Measurements from ENCODE around the gene SSR3.

SSR3 gene

DNA sequence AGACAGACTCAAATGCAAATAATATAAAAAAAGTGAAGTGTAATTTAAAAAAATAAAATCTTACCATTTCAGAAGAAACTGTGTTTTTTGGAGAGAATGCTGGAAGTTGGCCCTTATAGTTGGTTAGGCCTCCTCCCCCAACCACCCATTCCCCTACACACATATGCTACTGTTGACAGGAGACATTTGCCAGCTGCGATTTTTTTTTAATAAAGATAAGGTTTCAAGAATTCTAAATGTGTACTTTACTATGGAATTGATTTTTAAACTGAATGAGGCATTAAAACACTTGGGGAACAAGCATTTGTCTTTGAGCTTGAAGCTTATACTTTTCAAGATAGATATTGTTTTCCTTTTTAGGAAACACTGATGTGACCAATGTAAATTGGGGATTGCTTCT, 4.4 kb upstream of the SSR3 start:
- no peak overlapping the region for H3K4me3 Mint-ChIP-seq
- intact Hi-C loops (cut with micrococcal nuclease), result loop anchor here (10.0 kb wide), 1 partner anchor 255 kb away; no protein-coding TSS in a partner anchor
- peaks cover 18% of the 10 kb centered on the region for H3K4me1 Mint-ChIP-seq (ENCODE audit: low read depth)
- H3K27me3 Mint-ChIP-seq, result no peaks in the 10 kb centered on the region
- H3K9me3 Mint-ChIP-seq, result peaks cover 6% of the 10 kb centered on the region
- peaks cover 6% of the 10 kb centered on the region for H3K36me3 Mint-ChIP-seq (ENCODE audit: low read depth)
- no peak overlapping the region for H3K27ac Mint-ChIP-seq

DNA sequence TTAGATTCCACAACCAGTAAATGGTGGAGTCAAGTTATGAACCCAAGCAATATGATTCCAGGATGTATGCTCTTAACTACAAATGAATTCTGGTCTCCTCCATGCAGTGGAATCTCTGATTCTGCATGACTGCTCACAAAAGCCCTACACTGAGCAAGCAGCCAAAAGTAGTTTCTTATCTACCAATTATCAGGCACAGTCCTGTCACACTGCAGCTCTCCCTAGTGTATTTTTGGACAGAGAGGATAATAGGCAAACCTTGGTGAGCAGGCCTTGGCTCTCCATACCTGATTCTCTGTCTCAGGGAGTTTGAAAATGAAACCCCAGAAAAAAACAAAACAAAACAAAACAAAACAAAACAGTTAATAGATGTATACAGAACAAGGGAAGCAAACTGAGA, 3.5 kb upstream of the SSR3 start:
- H3K4me1 Mint-ChIP-seq (ENCODE audit: low read depth), result peaks cover 17% of the 10 kb centered on the region
- no peak overlapping the region for H3K4me3 Mint-ChIP-seq
- intact Hi-C loops (cut with micrococcal nuclease), result loop anchor here (10.0 kb wide), 1 partner anchor 256 kb away; no protein-coding TSS in a partner anchor
- peak overlapping the region; percentile 31 for H3K27ac Mint-ChIP-seq
- H3K9me3 Mint-ChIP-seq, result peaks cover 6% of the 10 kb centered on the region
- H3K27me3 Mint-ChIP-seq, result no peaks in the 10 kb centered on the region
- H3K36me3 Mint-ChIP-seq (ENCODE audit: low read depth), result peaks cover 7% of the 10 kb centered on the region

DNA sequence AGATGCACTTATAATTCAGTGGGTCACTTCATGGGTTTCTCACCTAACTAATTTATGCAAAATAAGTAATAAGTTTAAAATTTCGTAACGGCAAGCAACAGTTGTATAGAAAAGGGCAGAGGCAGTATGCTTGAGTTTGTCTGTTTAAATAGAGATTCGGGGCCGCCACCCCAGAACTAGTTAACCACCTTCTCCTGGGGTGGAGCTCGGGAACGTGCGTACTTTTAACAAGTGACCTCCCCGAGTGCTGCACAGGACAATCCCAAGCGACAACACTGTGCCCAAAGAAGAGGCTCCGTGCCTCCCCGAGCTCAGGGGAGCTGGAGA, 439 bp downstream of the SSR3 start:
- intact Hi-C loops (cut with micrococcal nuclease), result loop anchor here (2.0 to 10.0 kb wide), 5 partner anchors 33 to 583 kb away; no protein-coding TSS in a partner anchor
- Mint-ChIP-seq H3K4me3 (peak overlapping the region; percentile 96), H3K36me3 (ENCODE audit: low read depth) (peaks cover 44% of the 10 kb centered on the region), H3K9me3 (no peaks in the 10 kb centered on the region), H3K27me3 (no peaks in the 10 kb centered on the region), H3K4me1 (ENCODE audit: low read depth) (peaks cover 45% of the 10 kb centered on the region), H3K27ac (peak overlapping the region; percentile 97)

DNA sequence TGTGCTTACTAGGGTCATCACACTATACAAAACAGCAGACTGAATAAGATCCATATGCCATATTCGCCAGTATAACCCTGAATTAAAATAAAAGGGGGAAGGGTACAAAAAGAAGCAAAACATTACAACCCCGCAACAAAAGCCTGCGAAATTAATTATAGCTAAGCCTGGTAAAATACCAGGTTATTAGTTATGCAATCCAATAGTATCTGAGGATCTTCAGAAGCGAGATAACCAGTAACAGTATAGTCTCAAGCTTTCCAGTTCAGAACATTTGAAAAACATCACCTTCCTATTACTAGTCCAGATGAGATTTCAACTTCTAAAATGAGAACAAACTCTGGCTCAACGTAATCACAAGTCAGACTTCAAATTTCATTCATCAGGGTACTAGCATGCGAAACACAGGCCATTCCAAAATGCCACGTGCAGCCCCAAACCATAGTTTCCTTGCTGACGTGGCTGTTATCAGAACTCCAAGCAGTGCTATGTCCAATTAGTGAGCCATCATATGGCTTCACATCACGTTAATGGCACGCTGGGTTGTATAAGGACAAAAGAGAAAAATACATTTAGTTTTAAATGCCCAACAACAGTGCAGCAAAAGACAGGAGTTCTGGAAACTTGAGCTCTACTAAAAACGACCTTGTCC, 1.1 kb downstream of the SSR3 start:
- Mint-ChIP-seq H3K4me3 (peak overlapping the region; percentile 96), H3K4me1 (ENCODE audit: low read depth) (peaks cover 45% of the 10 kb centered on the region), H3K27ac (peak overlapping the region; percentile 97), H3K9me3 (no peaks in the 10 kb centered on the region), H3K36me3 (ENCODE audit: low read depth) (peaks cover 51% of the 10 kb centered on the region), H3K27me3 (no peaks in the 10 kb centered on the region)
- intact Hi-C loops (cut with micrococcal nuclease), result loop anchor here (2.0 to 10.0 kb wide), 5 partner anchors 33 to 583 kb away; no protein-coding TSS in a partner anchor

DNA sequence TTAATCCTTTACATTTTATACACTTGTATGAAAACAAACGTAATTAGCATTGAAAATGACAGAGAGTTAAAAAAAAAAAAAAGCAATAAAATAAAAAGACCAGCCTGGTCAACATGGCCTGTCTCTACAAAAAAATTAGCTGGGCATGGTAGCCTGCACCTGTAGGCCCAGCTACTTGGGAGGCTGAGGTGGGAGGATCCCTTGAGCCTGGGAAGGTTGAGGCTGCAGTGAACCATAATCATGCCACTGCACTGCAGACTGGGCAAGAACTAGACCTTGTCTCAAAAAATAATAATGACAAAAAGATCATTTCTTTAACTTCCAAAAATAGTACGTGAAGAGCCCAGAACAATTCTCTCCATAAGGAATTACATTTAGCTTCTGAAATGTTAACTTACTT, 1.9 kb downstream of the SSR3 start:
- no peaks in the 10 kb centered on the region for H3K27me3 Mint-ChIP-seq
- H3K27ac Mint-ChIP-seq, result no peak overlapping the region
- H3K4me1 Mint-ChIP-seq (ENCODE audit: low read depth), result peaks cover 45% of the 10 kb centered on the region
- H3K9me3 Mint-ChIP-seq, result no peaks in the 10 kb centered on the region
- H3K36me3 Mint-ChIP-seq (ENCODE audit: low read depth), result peaks cover 59% of the 10 kb centered on the region
- intact Hi-C loops (cut with micrococcal nuclease), result loop anchor here (5.0 to 10.0 kb wide), 3 partner anchors 34 to 584 kb away; no protein-coding TSS in a partner anchor
- H3K4me3 Mint-ChIP-seq, result peak overlapping the region; percentile 45

DNA sequence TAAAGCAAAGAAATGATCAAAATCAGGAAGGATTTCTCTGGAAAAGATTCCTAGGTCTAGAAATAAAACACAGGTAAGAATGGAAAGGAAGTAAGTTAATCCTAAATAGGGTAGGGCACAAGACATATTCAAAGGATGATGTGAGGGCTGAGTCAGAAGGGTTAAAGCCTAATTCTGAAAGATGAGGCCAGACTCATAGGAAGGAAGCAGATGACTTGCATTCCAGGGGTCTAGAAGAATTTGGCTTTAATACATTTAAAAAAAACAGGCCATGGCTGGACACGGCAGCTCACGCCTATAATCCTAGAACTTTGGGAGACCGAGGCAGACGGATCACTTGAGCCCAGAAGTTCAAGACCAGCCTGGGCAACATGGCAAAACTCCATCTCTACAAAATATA, 3.2 kb downstream of the SSR3 start:
- Mint-ChIP-seq H3K36me3 (ENCODE audit: low read depth) (peaks cover 72% of the 10 kb centered on the region), H3K4me3 (peak overlapping the region; percentile 20), H3K27ac (peak overlapping the region; percentile 64), H3K4me1 (ENCODE audit: low read depth) (peaks cover 50% of the 10 kb centered on the region), H3K9me3 (no peaks in the 10 kb centered on the region), H3K27me3 (no peaks in the 10 kb centered on the region)
- intact Hi-C loops (cut with micrococcal nuclease), result loop anchor here (5.0 to 10.0 kb wide), 3 partner anchors 36 to 586 kb away; no protein-coding TSS in a partner anchor

DNA sequence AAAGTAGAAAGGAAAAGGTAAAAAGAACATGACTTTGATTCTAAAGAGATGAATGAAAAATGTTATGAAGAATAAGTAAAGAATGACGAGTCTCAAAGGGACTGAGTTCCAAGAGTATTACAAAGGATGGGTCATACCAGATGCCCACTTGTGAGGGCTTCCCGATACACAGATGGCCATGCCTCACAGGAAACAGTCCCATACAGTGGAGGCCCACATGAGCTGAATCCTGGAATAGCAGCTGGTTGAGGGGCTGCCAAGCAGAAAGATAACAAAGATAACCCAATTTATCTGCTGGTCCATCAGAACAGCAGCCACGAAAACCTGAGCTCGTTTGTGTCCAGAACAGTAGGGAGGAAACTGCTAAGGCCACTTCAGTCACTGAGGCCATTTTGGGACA, 3.7 kb downstream of the SSR3 start:
- Mint-ChIP-seq H3K36me3 (ENCODE audit: low read depth) (peaks cover 76% of the 10 kb centered on the region), H3K4me1 (ENCODE audit: low read depth) (peaks cover 54% of the 10 kb centered on the region), H3K27me3 (no peaks in the 10 kb centered on the region), H3K27ac (peak overlapping the region; percentile 64), H3K9me3 (no peaks in the 10 kb centered on the region), H3K4me3 (no peak overlapping the region)
- intact Hi-C loops (cut with micrococcal nuclease), result loop anchor here (5.0 to 10.0 kb wide), 3 partner anchors 36 to 586 kb away; no protein-coding TSS in a partner anchor

DNA sequence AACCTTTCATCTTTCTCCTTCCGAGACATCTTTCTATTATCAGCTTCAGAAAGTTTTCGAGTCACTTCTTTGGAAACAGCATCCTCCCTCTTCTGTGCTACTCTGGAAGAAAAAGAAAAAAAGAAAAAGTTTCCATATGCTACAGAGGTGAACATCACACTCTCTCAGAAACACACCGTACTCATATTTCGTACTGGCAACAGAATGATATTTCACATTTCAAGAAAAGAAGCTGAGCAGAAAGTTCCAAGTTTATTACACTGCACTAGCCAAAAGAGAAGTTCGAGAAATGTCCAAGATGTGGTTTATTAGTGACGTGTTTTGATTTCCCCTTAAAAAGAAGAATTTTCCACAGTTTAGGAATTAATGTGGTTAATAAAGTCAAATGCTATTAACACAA, 6.0 kb downstream of the SSR3 start:
- Mint-ChIP-seq H3K4me1 (ENCODE audit: low read depth) (peaks cover 46% of the 10 kb centered on the region), H3K27ac (no peak overlapping the region), H3K4me3 (no peak overlapping the region), H3K9me3 (no peaks in the 10 kb centered on the region), H3K27me3 (no peaks in the 10 kb centered on the region), H3K36me3 (ENCODE audit: low read depth) (peaks cover 93% of the 10 kb centered on the region)
- intact Hi-C loops (cut with micrococcal nuclease), result no loop called here

DNA sequence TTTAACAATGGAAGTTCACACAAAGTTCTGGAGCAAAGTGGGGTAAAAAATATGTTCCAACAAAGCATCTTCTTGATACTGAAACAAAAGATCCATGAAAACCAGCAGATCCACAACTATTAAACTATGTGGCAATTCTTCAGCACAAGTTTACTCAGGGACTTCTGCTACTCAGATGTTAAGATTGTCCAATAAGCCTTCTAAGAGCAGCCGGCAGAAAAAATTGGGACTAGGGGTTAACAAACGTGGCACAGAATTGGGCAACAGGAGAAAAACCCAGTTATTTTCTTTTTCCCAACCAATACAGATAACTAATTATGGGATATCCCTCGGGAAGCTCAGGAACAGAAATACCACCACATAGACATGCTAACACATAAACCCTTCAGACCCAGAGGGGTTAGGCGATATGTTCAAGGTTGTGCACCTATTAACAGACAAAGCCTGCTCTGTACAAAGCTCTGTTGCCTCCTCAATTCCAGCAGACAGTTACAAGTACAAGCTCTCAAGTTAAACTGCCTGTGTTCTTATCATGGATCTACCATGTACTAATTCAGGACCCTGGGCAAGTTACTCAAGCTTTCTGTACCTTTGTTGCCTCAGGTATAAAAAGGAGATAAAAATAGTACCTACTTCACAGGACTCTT, 6.8 kb downstream of the SSR3 start:
- Mint-ChIP-seq H3K36me3 (ENCODE audit: low read depth) (peaks cover 99% of the 10 kb centered on the region), H3K27me3 (no peaks in the 10 kb centered on the region), H3K4me1 (ENCODE audit: low read depth) (peaks cover 47% of the 10 kb centered on the region), H3K9me3 (no peaks in the 10 kb centered on the region), H3K4me3 (no peak overlapping the region), H3K27ac (no peak overlapping the region)
- intact Hi-C loops (cut with micrococcal nuclease), result no loop called here

DNA sequence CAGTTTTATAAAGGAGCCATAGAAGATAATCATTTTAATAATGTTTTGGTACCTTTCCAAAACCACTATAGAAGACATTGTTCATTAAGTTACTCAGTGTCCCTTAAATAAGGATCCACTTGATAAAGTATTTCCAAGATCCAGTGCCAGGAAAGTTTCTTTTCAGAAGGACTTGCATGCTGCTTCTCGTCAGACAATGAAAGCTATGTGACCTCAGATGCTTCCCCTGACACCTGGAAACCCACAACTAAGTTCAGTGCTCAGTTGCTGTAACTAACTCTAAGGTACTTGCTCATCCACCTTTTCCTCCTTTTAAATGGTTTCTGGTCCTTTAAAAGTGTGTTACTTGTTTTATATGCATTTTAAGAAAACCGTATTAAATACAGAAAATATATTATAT, 7.3 kb downstream of the SSR3 start:
- H3K27ac Mint-ChIP-seq, result no peak overlapping the region
- no peaks in the 10 kb centered on the region for H3K9me3 Mint-ChIP-seq
- peaks cover 99% of the 10 kb centered on the region for H3K36me3 Mint-ChIP-seq (ENCODE audit: low read depth)
- no peak overlapping the region for H3K4me3 Mint-ChIP-seq
- H3K4me1 Mint-ChIP-seq (ENCODE audit: low read depth), result peaks cover 47% of the 10 kb centered on the region
- intact Hi-C loops (cut with micrococcal nuclease), result no loop called here
- H3K27me3 Mint-ChIP-seq, result no peaks in the 10 kb centered on the region

DNA sequence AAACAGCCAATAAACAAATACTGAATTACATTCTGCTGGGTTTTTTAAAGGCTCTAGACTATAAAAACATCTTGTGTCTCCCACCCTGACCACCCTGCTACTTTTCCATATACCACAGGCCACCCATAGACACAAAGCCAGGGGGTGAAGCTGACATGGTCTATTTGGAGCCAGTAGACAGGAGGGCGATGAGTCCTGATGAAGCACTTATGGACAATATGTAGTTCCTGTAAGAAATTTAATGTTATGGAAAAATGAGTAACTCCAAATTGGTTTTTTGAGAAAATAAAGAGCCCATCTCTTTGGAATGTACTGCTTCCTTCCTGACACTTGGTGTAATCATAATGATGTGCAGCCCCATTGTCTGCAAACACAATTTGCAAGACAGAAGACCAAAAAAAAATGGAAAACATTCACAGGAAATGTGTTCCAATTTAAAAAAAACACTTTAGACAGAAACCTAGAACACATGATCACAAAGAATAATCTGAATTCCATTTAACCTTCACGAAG, 11.8 kb downstream of the SSR3 start:
- Mint-ChIP-seq H3K27ac (no peak overlapping the region), H3K9me3 (no peaks in the 10 kb centered on the region), H3K36me3 (ENCODE audit: low read depth) (peaks cover 89% of the 10 kb centered on the region), H3K4me1 (ENCODE audit: low read depth) (peaks cover 22% of the 10 kb centered on the region), H3K4me3 (no peak overlapping the region), H3K27me3 (no peaks in the 10 kb centered on the region)
- intact Hi-C loops (cut with micrococcal nuclease), result no loop called here

DNA sequence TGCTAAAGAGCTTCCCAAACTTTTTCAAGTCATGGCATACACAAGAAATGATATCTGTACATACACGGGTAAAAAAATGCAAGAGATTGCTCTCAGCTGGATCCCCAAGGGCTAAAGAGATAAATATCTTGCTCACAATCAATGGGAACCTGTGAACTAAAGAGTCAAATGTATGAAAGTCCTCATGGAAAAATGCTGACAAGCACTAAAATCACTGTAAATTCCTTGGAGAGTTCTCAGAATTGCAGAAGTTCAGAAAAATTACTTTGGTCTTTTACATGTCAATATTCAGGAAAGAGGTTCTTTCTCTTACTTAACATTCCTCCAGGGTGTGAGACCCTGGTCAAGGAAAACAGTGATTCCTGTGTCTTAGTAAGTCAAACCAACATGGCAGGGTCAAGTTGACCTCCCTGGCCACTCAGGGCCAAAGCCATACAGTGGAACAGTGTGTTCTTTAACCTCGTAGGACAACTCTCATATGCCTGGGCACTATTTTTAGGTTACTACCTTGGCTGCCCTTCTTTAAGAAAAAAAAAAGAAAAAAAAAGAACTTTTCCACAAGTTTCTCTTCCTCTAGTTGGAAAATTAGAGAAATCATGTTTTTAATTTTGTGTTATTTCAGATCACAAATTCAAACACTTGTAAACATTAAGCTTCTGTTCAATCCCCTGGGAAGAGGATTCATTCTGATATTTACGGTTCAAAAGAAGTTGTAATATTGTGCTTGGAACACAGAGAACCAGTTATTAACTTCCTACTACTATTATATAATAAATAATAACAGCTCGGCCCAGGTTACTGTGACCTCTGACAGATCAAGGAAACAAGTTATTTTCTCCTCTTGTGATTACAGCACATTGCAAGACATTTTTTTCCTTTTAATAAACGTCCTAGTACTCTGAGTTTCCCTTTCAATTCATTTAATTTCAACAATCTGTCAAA, 12.5 kb downstream of the SSR3 start:
- intact Hi-C loops (cut with micrococcal nuclease), result no loop called here
- Mint-ChIP-seq H3K4me1 (ENCODE audit: low read depth) (peaks cover 22% of the 10 kb centered on the region), H3K36me3 (ENCODE audit: low read depth) (peaks cover 83% of the 10 kb centered on the region), H3K27ac (no peak overlapping the region), H3K27me3 (no peaks in the 10 kb centered on the region), H3K9me3 (no peaks in the 10 kb centered on the region), H3K4me3 (no peak overlapping the region)

DNA sequence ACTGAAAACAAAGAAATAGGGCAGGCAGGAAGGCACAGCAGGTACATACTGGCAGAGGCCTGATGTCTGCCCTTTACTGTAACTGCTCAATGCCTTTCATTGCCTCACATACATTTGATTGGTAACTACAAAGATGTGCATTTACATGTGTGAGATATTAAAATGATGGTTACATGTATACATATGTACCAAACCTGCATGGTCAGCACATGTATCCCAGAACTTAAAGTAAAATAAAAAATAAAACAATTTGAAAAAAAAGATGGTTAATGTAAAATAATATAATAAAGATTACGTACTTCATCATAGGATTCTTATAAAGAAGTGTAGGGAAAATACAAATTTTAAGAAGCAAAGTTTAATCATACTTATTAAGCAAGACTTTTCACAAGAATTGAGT, 15.1 kb downstream of the SSR3 start:
- Mint-ChIP-seq H3K4me1 (ENCODE audit: low read depth) (peaks cover 15% of the 10 kb centered on the region), H3K9me3 (no peaks in the 10 kb centered on the region), H3K27me3 (no peaks in the 10 kb centered on the region), H3K36me3 (ENCODE audit: low read depth) (peaks cover 65% of the 10 kb centered on the region), H3K27ac (no peak overlapping the region), H3K4me3 (no peak overlapping the region)
- intact Hi-C loops (cut with micrococcal nuclease), result no loop called here

All from dendritic cell treated with granulocyte-macrophage colony-stimulating factor and Interleukin-4, amounts not matched to agents 40 ng/mL and 50 ng/mL, for 4 days (primary cell).